Duodenal mucosa (tissue), 2 donors: ENCODE data around the gene DRC7.
"Not testable (repeated sequence)": the region's sequence is repeated elsewhere in the genome, so short reads cannot be mapped to it uniquely, and the experiment has no call there.

Source experiments
- H3K27ac ChIP-seq: one replicate; pipeline ENCODE4 v1.7.0; 2013; ENCODE audit warnings: low read depth, low read length
- H3K27me3 ChIP-seq, 2 donors: one replicate each; pipeline ENCODE4 v1.7.0; 2013; ENCODE audit warnings: low read length in 2 of 2, control low read depth in 1 of 2; ENCODE audit not compliant: insufficient read depth in 2 of 2, control insufficient read depth in 1 of 2
- H3K36me3 ChIP-seq, 2 donors: one replicate each; pipeline ENCODE4 v1.7.0; 2013; ENCODE audit warnings: low read length in 2 of 2, control low read depth in 1 of 2; ENCODE audit not compliant: insufficient read depth in 2 of 2, control insufficient read depth in 1 of 2
- H3K4me1 ChIP-seq, 2 donors: one replicate each; pipeline ENCODE4 v1.7.0; 2013; ENCODE audit warnings: low read length in 2 of 2, control low read depth in 1 of 2; ENCODE audit not compliant: insufficient read depth in 2 of 2, control insufficient read depth in 1 of 2
- H3K4me3 ChIP-seq, 2 donors: one replicate each; pipeline ENCODE4 v1.7.0; 2013; ENCODE audit warnings: low read length in 2 of 2, low read depth in 1 of 2
- H3K9ac ChIP-seq, 2 donors: one replicate each; pipeline ENCODE4 v1.7.0; 2013; ENCODE audit warnings: low read length in 2 of 2, low read depth in 1 of 2
- H3K9me3 ChIP-seq, 2 donors: one replicate each; pipeline ENCODE4 v1.7.0; 2013; ENCODE audit warnings: low read length in 2 of 2, control low read depth in 1 of 2; ENCODE audit not compliant: control insufficient read depth in 1 of 2

The DRC7 gene

GRCh38 chr16:57667526-57668262, 26.9 kb upstream of the DRC7 start:
- Histone ChIP-seq H3K27me3 (no peaks in the 10 kb centered on the region), H3K9ac (no peak overlapping the region), H3K9me3 (no peaks in the 10 kb centered on the region), H3K4me1 (no peaks in the 10 kb centered on the region), H3K4me3 (no peak overlapping the region), H3K27ac (peak overlapping the region; percentile 36), H3K36me3 (peaks cover 0 to 15% of the 10 kb centered on the region in 2 donors)

DNA sequence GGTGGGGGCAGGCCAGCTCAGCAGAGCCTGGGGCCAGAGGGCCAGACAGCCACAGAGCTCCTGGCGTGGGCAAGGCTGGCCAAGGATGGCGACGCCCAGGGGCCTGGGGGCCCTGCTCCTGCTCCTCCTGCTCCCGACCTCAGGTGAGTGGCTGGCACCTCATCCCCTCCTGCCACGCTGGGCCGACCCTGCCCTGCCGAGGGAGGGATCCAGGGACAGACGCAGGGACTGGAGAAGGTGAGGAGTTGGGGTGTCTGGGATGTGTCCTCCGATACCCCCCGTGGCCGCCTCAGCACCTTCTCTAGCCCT, 26.4 kb upstream of the DRC7 start, which contains the start of gene ADGRG3:
ADGRG3 (plus strand) TSS at position 44 of the 309 bp plus-strand sequence; CDS start at position 86, 42 bp downstream.
- Histone ChIP-seq H3K27ac (peak within 1 kb of the TSS; percentile 36), H3K4me1 (no peaks in the 10 kb centered on the region), H3K9me3 (no peaks in the 10 kb centered on the region), H3K4me3 (peak within 1 kb of the TSS in 1 of 2 donors; percentile 5), H3K27me3 (no peaks in the 10 kb centered on the region), H3K9ac (peak within 1 kb of the TSS in 1 of 2 donors; percentile 18), H3K36me3 (peaks cover 0 to 10% of the 10 kb centered on the region in 2 donors)

DNA sequence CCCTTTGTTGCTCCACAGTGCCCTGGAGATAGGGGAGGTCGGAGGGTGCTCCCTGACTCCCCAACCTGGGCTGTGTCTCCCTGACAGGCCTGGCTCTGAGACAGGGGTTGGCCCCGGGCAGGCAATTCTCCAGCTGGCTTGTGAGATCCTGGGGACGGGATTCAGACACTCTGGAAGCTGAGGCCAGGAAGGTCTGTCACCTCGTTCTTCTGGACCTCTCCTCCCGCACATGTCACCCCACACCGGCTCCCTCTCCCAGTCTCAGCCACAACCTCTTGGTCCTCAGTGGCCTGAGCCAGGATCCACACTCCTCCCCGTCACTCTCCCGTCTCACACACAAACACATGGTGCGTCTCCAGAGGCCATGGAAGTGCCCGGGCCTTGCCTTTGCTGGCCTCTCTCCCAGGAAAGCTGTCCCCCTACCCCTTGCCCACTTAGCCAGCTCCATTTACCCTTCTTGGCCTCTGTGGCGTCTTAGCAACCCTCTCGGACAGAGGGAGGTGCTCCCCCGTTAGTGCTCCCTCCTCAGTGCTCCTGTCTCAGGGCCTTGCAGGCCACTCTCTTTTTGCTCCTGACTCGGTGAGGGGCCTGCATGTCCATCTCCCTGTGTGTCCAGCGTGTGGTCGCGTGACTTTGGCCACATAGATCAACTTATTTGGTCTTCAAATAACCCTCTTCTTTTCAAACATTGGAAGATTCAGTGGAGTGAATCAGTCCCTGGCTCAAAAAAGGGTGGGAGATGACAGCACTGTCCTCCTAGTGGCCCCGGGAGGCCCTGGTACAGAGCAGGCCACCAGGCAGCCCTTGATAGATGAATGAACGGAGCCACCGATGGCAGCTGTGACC, 25.8 kb upstream of the DRC7 start:
- peak overlapping the region in 1 of 2 donors; percentile 18 for H3K9ac ChIP-seq
- peak overlapping the region in 1 of 2 donors; percentile 5 for H3K4me3 ChIP-seq
- no peak overlapping the region for H3K27ac ChIP-seq
- H3K36me3 ChIP-seq = peaks cover 0 to 4% of the 10 kb centered on the region in 2 donors
- no peaks in the 10 kb centered on the region for H3K9me3 ChIP-seq
- no peaks in the 10 kb centered on the region for H3K4me1 ChIP-seq
- no peaks in the 10 kb centered on the region for H3K27me3 ChIP-seq

DNA sequence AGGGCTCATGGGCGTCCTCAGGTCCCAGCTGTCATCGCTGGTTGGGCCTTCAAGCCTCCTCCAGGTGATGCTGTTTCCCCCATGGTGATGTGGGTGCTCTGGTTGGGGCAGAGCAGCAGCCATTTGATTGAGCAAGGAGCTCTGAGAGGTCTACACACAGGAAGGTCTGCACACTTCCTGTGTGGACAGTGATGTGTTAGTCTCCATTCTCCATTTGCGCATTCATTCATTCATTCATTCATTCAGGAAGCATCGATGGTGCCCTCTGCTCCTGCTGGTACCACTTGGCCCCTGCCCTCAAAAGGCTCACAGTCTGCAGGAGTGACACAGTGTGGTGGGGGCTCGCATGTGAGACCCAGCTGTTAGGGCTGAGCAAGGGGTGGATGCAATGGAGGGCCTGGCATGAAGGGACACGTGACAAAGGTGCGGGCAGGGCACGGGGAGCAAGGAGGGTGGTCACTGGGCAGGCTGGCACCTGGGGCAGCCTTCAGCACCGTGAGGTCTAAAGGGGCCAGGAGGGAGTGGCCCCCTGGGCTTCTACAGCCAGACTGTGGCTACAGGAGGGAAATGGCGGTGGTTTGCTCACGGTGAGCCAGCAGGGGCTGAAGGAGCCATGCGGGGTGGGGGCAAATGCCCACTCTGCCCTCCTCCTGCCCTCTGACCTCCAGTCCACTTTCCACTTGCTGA, 25.0 kb upstream of the DRC7 start:
- Histone ChIP-seq H3K9ac (no peak overlapping the region), H3K27me3 (no peaks in the 10 kb centered on the region), H3K9me3 (no peaks in the 10 kb centered on the region), H3K27ac (no peak overlapping the region), H3K36me3 (peaks cover 0 to under 1% of the 10 kb centered on the region in 2 donors), H3K4me1 (no peaks in the 10 kb centered on the region), H3K4me3 (no peak overlapping the region)

DNA sequence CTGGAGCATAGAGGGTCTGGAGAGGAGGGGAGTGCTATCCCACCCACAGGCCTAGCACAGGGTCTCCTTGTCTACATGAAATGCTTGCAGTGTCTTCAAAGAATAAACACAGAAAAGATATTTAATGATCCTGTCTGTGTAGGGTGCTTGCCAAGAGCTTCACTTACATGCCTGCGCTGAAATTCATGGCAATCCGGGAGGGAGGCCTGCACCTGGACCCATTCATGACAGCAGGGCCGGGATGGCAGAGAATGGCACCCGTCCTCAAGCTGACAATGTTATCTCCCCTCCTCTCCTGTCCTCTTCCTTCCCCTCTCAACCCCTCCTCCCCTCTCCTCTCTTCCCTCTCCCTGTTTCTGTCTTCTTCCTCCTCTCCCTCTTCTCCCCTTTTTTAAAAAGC, 24.4 kb upstream of the DRC7 start:
- H3K27ac ChIP-seq = no peak overlapping the region

GRCh38 chr16:57671451-57671850, 23.2 kb upstream of the DRC7 start:
- H3K27ac ChIP-seq, H3K9me3 ChIP-seq, H3K4me3 ChIP-seq, H3K9ac ChIP-seq, H3K4me1 ChIP-seq, H3K36me3 ChIP-seq, H3K27me3 ChIP-seq: not testable (repeated sequence)

More for the DNA sequence above, 24.4 kb upstream of the DRC7 start:
- Histone ChIP-seq H3K9me3 (no peaks in the 10 kb centered on the region), H3K4me1 (no peaks in the 10 kb centered on the region), H3K27me3 (no peaks in the 10 kb centered on the region), H3K36me3 (no peaks in the 10 kb centered on the region), H3K9ac (no peak overlapping the region), H3K4me3 (no peak overlapping the region)

- no peaks in the 10 kb centered on the region for H3K9me3 ChIP-seq
- no peaks in the 10 kb centered on the region for H3K27me3 ChIP-seq
- H3K27ac ChIP-seq = no peak overlapping the region
- H3K9ac ChIP-seq = no peak overlapping the region
- H3K4me1 ChIP-seq = no peaks in the 10 kb centered on the region
- H3K4me3 ChIP-seq = no peak overlapping the region
- H3K36me3 ChIP-seq = no peaks in the 10 kb centered on the region
These were observed 22.2 kb upstream of the DRC7 start for GRCh38 chr16:57672416-57672815.

DNA sequence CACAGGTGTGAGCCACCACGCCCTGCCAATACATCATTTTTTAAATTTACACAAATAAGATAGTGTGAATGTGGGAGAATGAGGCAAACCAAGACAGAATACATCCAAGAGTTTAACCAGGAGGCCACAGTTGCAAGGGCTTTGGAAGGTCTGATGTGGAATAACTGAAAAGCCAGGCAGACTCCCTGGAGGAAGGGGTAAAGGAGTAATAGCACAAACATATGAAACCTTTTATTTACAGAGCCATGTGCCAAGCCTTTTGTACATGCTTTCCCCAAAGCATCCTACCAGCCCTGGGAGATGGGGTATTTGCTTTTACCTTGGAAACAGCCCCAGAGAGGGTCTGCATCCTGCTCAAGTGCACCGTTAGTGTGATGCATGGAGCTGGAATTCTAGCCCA, 21.8 kb upstream of the DRC7 start:
- Histone ChIP-seq H3K9me3 (no peaks in the 10 kb centered on the region), H3K9ac (no peak overlapping the region), H3K27ac (no peak overlapping the region), H3K27me3 (no peaks in the 10 kb centered on the region), H3K36me3 (no peaks in the 10 kb centered on the region), H3K4me1 (no peaks in the 10 kb centered on the region), H3K4me3 (no peak overlapping the region)

DNA sequence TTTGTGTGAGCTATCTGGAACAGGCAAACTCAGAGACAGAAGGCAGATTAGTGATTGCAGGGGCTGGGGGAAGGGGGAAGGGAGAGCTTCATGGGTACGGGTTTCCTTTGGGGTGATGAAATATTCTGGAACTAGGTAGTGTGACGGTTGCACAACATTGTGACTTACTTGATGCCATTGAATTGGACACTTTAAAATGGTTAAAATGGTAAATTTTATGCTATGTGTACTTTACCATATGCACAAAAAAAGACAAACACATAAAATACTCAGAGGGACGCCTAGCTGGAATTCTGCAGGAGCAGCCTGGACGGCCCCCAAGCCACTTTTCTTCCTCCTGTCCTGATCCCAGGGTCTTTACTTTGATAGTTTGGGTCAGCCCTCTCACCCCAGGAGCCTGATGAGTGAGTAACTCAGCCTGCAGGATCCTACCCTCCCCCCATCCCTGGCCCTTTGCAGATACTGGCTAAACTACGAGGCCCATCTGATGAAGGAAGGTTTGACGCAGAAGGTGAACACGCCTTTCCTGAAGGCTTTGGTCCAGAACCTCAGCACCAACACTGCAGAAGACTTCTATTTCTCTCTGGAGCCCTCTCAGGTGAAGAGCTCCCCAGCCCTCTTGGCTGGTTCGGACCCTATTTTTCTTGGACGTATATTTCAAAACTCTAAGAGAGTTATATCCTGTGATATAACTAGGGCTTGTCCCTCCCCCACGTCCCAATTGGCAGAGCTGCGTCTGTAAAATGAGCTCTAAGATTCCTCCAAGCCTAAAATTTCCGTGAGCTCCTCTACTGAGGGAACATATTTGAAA, 18.7 kb upstream of the DRC7 start:
- Histone ChIP-seq H3K9ac (no peak overlapping the region), H3K36me3 (no peaks in the 10 kb centered on the region), H3K27me3 (no peaks in the 10 kb centered on the region), H3K9me3 (no peaks in the 10 kb centered on the region), H3K27ac (no peak overlapping the region), H3K4me3 (no peak overlapping the region), H3K4me1 (no peaks in the 10 kb centered on the region)
